Bronchial epithelial cell (primary cell): ENCODE data around the gene NFAM1. TPM values are rescaled to one million over a fixed set of nuclear protein-coding genes. Genes with fewer than 3 reads are reported as not detected.

ENCODE experiments used
- DNase-seq: peaks from one replicate; pipeline ENCODE4 v3.0.0-alpha.2; 2010; ENCODE audit warnings: low read depth
- FAIRE-seq: peaks from 2 replicates; lab custom pipeline; 2011; peaks lifted over from hg19 to GRCh38; lab: Jason Lieb, UNC
- H3K27me3 ChIP-seq: 2 replicates; pipeline ENCODE4 v1.5.1; 2011; ENCODE audit warnings: low read length; ENCODE audit not compliant: control insufficient read depth, insufficient read depth
- H3K36me3 ChIP-seq: 2 replicates; pipeline ENCODE4 v1.5.1; 2011; ENCODE audit warnings: low read length; ENCODE audit not compliant: control insufficient read depth, insufficient read depth
- H3K4me3 ChIP-seq: 2 replicates; pipeline ENCODE4 v1.5.1; 2011; ENCODE audit warnings: mild to moderate bottlenecking, low read depth, low read length, control low read depth
- CTCF ChIP-seq: IDR thresholded peaks from 2 replicates; pipeline ENCODE4 v1.5.1; 2011; ENCODE audit warnings: mild to moderate bottlenecking, moderate library complexity, low read length, control low read depth, inconsistent platforms; ENCODE audit not compliant: insufficient read depth, severe bottlenecking
- total RNA-seq: library from RNA; depleted of rRNA; stranded (reverse); fragments of >200 nt; gene quantifications from 2 replicates; pipeline ENCODE4 v1.2.1, GENCODE V29; 2014

Gene NFAM1
- total RNA-seq, 1 donor from 2014 or later: not detected

GRCh38 chr22:42439021-42439567 is 6.9 kb upstream of the NFAM1 start:
- H3K36me3 ChIP-seq: no peaks in the 10 kb centered on the region
- TF ChIP-seq CTCF: no peak
- H3K27me3 ChIP-seq: no peaks in the 10 kb centered on the region
- DNase-seq (no peak), FAIRE-seq (no peak)
- H3K4me3 ChIP-seq: no peak overlapping the region

- TF ChIP-seq CTCF: no peak
- Histone ChIP-seq H3K36me3 (no peaks in the 10 kb centered on the region), H3K4me3 (no peak overlapping the region), H3K27me3 (no peaks in the 10 kb centered on the region)
- DNase-seq (no peak), FAIRE-seq (no peak)
Measured at GRCh38 chr22:42438293-42438650, 6.1 kb upstream of the NFAM1 start.

GRCh38 chr22:42437488-42438292 is 5.5 kb upstream of the NFAM1 start:
- FAIRE-seq: no peak
- DNase-seq: no peak
- peak; percentile 96 for TF ChIP-seq CTCF
- peaks cover 4% of the 10 kb centered on the region for H3K27me3 ChIP-seq
- no peaks in the 10 kb centered on the region for H3K36me3 ChIP-seq
- peak overlapping the region; percentile 37 for H3K4me3 ChIP-seq

- FAIRE-seq (no peak), DNase-seq (no peak)
- no peaks in the 10 kb centered on the region for H3K36me3 ChIP-seq
- peaks cover 10% of the 10 kb centered on the region for H3K27me3 ChIP-seq
- no peak overlapping the region for H3K4me3 ChIP-seq
- TF ChIP-seq CTCF: no peak
Measured at GRCh38 chr22:42436404-42436803, 4.2 kb upstream of the NFAM1 start.

- Histone ChIP-seq H3K4me3 (no peak overlapping the region), H3K36me3 (no peaks in the 10 kb centered on the region), H3K27me3 (peaks cover 16% of the 10 kb centered on the region)
- TF ChIP-seq CTCF: no peak
- DNase-seq (no peak), FAIRE-seq (no peak)
Measured at GRCh38 chr22:42434748-42435425, 2.7 kb upstream of the NFAM1 start.
